Mucosa of descending colon (tissue), 3 donors: ENCODE measurements around the gene EPHA6. TPM values are rescaled to one million over a fixed set of nuclear protein-coding genes. Genes with fewer than 3 reads are reported as not detected.

Experiments
- ATAC-seq: fragments of 200-7000 bp; cut with Tn5 transposase; one replicate; pipeline ENCODE4 v1.9.1; 2020; ENCODE audit warnings: mild to moderate bottlenecking, moderate library complexity
- DNase-seq, 3 donors: peaks; one replicate each; pipeline ENCODE4 v3.0.0-alpha.2; 2020
- H3K36me3 ChIP-seq: fragments of 200-600 bp; one replicate; pipeline ENCODE4 v1.8.0; 2021; ENCODE audit warnings: low read depth, mild to moderate bottlenecking
- H3K4me1 ChIP-seq: fragments of 200-600 bp; one replicate; pipeline ENCODE4 v1.8.0; 2021; ENCODE audit warnings: low read depth, mild to moderate bottlenecking
- H3K4me3 ChIP-seq: fragments of 200-600 bp; one replicate; pipeline ENCODE4 v1.8.0; 2021; ENCODE audit warnings: mild to moderate bottlenecking
- H3K9me3 ChIP-seq: fragments of 200-600 bp; one replicate; pipeline ENCODE4 v1.8.0; 2021; ENCODE audit warnings: mild to moderate bottlenecking
- intact Hi-C, 2 donors: fragments of 100-400 bp; cut with DNase I in 1 of 2; cut with micrococcal nuclease in 1 of 2; formaldehyde crosslinking; loops; one replicate each; pipeline versions ENCODE4 v1.11.0 to v1.11.1; 2022; cut with DNase I, micrococcal nuclease
- total RNA-seq, 3 donors: library from RNA; stranded (reverse); fragmentation: NEBNext Ultra II Directional in 2 of 3; extraction: Animal tissue kit (Norgen Biotek cat#: 25700) in 2 of 3; gene quantifications; one replicate each; pipeline versions ENCODE4 v1.2.1 to v1.2.4, GENCODE V29; 2021 to 2023
- TF ChIP-seq, protein P1 (sequence below): fragments of 200-600 bp; IDR thresholded peaks from one replicate; pipeline ENCODE4 v1.8.0; 2022; ENCODE audit warnings: antibody characterized with exemption, mild to moderate bottlenecking
- donor health status: DM: no; HTN: no; CAD: no; lungs with moderate emphysema.
- donor health status: DM: no; HTN: no; CAD: no.
- donor health status: DM: no; HTN: yes; CAD: no.

The EPHA6 gene
- total RNA-seq, 3 donors from 2014 or later = 0.55 to 24.8 (median 1.5) TPM

DNA sequence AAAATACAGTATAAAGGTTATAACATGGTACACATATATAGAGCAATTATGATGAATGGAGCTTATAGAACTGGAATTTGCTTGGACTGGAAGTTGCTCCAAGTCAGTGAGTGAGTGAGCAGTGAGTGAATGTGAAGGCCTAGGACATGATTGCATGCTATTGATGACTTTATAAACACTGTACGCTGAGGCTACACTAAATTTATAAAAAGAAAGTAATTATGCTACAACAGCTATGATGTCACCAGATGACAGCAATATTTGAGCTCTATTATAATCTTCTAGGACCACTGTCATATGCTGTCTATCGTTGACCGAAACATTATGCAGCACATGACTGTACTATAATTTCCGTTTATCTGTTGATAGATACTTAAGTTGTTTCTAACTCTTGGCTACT lies 463.3 kb downstream of the EPHA6 start:
- no peaks in the 10 kb centered on the region for H3K4me1 ChIP-seq
- intact Hi-C loops = no loop called here

GRCh38 chr3:97278506-97278905 lies 464.1 kb downstream of the EPHA6 start:
- TF ChIP-seq, protein P1, sequence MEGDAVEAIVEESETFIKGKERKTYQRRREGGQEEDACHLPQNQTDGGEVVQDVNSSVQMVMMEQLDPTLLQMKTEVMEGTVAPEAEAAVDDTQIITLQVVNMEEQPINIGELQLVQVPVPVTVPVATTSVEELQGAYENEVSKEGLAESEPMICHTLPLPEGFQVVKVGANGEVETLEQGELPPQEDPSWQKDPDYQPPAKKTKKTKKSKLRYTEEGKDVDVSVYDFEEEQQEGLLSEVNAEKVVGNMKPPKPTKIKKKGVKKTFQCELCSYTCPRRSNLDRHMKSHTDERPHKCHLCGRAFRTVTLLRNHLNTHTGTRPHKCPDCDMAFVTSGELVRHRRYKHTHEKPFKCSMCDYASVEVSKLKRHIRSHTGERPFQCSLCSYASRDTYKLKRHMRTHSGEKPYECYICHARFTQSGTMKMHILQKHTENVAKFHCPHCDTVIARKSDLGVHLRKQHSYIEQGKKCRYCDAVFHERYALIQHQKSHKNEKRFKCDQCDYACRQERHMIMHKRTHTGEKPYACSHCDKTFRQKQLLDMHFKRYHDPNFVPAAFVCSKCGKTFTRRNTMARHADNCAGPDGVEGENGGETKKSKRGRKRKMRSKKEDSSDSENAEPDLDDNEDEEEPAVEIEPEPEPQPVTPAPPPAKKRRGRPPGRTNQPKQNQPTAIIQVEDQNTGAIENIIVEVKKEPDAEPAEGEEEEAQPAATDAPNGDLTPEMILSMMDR = no peak
- Histone ChIP-seq H3K4me3 (no peak overlapping the region), H3K36me3 (no peaks in the 10 kb centered on the region), H3K4me1 (no peaks in the 10 kb centered on the region), H3K9me3 (no peaks in the 10 kb centered on the region)
- DNase-seq = no peak
- ATAC-seq = no peak
- intact Hi-C loops = no loop called here

More for the DNA sequence above, 463.3 kb downstream of the EPHA6 start:
- ATAC-seq (no peak), DNase-seq (no peak)
- no peak overlapping the region for H3K4me3 ChIP-seq
- no peaks in the 10 kb centered on the region for H3K36me3 ChIP-seq
- no peaks in the 10 kb centered on the region for H3K9me3 ChIP-seq
- TF ChIP-seq, protein P1 = no peak

DNA sequence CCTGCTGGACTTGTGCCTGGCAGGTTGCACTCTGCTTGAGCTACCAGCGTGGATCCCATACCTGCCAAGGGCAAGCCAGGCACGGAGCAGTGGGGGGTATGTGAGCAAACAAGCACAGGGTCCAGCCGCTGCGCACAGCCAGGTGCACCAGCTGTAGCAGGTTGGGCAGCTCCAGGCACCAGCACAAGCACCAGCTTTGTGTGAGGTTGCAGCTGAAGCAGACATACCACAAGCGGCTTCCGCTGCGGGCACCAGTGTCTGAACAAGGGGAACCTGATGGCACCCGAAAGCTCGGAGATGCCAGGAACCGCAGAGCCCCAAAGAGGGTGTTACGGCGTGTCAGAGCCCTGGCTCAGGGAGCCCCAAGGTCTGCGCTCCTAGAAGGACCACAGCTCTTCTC lies 477.5 kb downstream of the EPHA6 start:
- no peak for ATAC-seq
- DNase-seq = no peak
- TF ChIP-seq, protein P1 = no peak
- H3K4me3 ChIP-seq = no peak overlapping the region
- no peaks in the 10 kb centered on the region for H3K4me1 ChIP-seq
- H3K36me3 ChIP-seq = no peaks in the 10 kb centered on the region
- intact Hi-C loops = no loop called here
- H3K9me3 ChIP-seq = peaks cover 2% of the 10 kb centered on the region

DNA sequence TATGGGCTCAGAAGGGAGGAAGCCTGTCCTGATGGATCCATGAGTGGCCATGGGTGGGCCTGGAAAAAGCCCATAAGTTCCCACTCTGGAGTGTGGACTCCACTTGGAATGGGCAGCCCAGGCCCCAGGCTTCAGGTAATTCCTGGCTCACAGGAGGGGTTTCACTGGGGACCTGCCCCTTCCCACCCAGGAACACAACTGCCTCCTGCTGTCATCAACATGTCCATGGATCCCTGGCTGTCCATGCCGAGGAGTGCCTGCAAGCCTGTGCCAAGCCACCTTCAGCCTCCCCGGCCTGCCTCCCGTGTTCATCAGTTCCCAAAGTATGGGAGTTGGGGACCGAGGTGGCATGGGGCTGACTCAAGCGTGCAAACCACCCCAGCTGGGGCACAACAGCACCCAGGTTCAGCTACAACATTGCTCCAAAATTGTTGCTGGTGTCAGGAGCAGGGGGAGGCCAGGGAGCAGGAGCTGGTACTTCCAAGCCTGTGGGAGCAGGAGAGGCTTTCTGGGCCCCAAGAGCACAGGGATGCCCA lies 479.3 kb downstream of the EPHA6 start:
- intact Hi-C loops = no loop called here
- TF ChIP-seq, protein P1 = no peak
- H3K4me1 ChIP-seq = no peaks in the 10 kb centered on the region
- H3K36me3 ChIP-seq = no peaks in the 10 kb centered on the region
- no peak overlapping the region for H3K4me3 ChIP-seq
- peaks cover 2% of the 10 kb centered on the region for H3K9me3 ChIP-seq
- no peak for ATAC-seq
- DNase-seq = no peak

DNA sequence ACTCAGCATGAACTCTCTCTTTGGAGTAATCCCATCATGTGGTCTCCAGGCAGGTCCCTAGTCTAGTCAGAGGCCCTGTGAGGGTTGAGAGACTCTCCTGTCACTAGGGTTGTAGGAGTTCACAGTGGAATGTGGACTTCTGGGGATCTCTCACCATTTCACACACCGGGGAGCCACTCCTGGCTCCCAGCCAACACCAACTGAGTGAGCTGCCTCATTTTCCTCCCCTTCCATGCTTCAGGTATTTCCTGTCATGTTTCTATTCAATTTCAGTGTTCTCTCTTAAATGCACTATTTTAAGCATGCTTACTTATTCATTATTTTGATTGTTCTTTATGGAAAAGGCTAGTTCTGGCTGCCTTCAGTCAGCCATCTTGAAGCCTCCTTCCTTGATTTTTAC lies 482.6 kb downstream of the EPHA6 start:
- TF ChIP-seq, protein P1 = no peak
- intact Hi-C loops = no loop called here
- peaks cover 2% of the 10 kb centered on the region for H3K9me3 ChIP-seq
- no peaks in the 10 kb centered on the region for H3K4me1 ChIP-seq
- H3K36me3 ChIP-seq = no peaks in the 10 kb centered on the region
- DNase-seq (no peak), ATAC-seq (no peak)
- no peak overlapping the region for H3K4me3 ChIP-seq

GRCh38 chr3:97301114-97301513 lies 486.7 kb downstream of the EPHA6 start:
- Histone ChIP-seq H3K36me3 (no peaks in the 10 kb centered on the region), H3K4me3 (no peak overlapping the region), H3K9me3 (no peaks in the 10 kb centered on the region), H3K4me1 (no peaks in the 10 kb centered on the region)
- ATAC-seq (no peak), DNase-seq (no peak)
- intact Hi-C loops = no loop called here
- TF ChIP-seq, protein P1 = no peak
